HCT116 (cell line): ENCODE results near the gene IL1RAP. TPM values are rescaled to one million over a fixed set of nuclear protein-coding genes. Genes with fewer than 3 reads are reported as not detected.

ENCODE experiments used
- ATAC-seq: fragments of 200-7000 bp; cut with Tn5 transposase; 2 replicates; pipeline ENCODE4 v1.9.1; 2020; ENCODE audit warnings: mild to moderate bottlenecking, moderate library complexity
- BruUV-seq: library from RNA; stranded (reverse); fragments of 400-500 nt; replicated peaks from 2 replicates; lab custom pipeline; 2021; lab: Mats Ljungman, UMichigan
- CTCF ChIA-PET: fragments of 300-600 bp; sonication (Branson Sonifier 250); formaldehyde crosslinking; loops from one replicate; lab custom pipeline; 2021; ENCODE audit warnings: antibody characterized with exemption; lab: Charles Lee
- POLR2A ChIA-PET: fragments of 300-600, 350-600 bp; sonication (Branson Sonifier 250); formaldehyde crosslinking; loops from one replicate; lab custom pipeline; 2021; ENCODE audit warnings: antibody characterized with exemption; lab: Charles Lee
- RAD21 ChIA-PET, 2 experiments: fragments of 300-600 bp; sonication (Branson Sonifier 250); formaldehyde crosslinking; loops; one replicate each; lab custom pipeline; 2023; ENCODE audit warnings: low total read pairs in 2 of 2; ENCODE audit not compliant: uncharacterized antibody in 2 of 2, unreplicated experiment in 2 of 2, low non-redundant PET in 1 of 2; lab: Charles Lee
- DNase-seq: peaks from one replicate; pipeline ENCODE4 v3.0.0-alpha.2; 2010; ENCODE audit warnings: low read depth, low spot score
- H2AFZ ChIP-seq: fragments of 200-600 bp; shearing (Covaris generic), sonication (generic); 2 replicates; pipeline ENCODE4 v1.6.1; 2017; ENCODE audit warnings: low read depth, mixed run types, mixed read lengths, antibody characterized with exemption, low read length; ENCODE audit not compliant: poor library complexity, severe bottlenecking
- H3K27ac ChIP-seq: 2 replicates; pipeline ENCODE4 v1.5.1; 2012; ENCODE audit warnings: low read depth, low read length
- H3K27me3 ChIP-seq: fragments of 200-600 bp; sonication (generic); 2 replicates; pipeline ENCODE4 v1.6.1; 2016; ENCODE audit warnings: mixed run types, low read length, mixed read lengths; ENCODE audit not compliant: insufficient read depth
- H3K36me3 ChIP-seq, 2 experiments: fragments of 200-500 bp in 1 of 2; fragments of 200-600 bp in 1 of 2; sonication (Bioruptor generic) in 1 of 2; sonication (generic) in 1 of 2; 2 replicates each; pipeline versions ENCODE4 v1.5.1 to v1.6.1; 2014 to 2016; ENCODE audit warnings: low read length in 2 of 2, inconsistent platforms in 1 of 2, mixed read lengths in 1 of 2, mixed run types in 1 of 2; ENCODE audit not compliant: insufficient read depth in 2 of 2, control insufficient read depth in 1 of 2
- H3K4me1 ChIP-seq, 2 experiments: fragments of 200-600 bp in 1 of 2; sonication (generic) in 1 of 2; 2 replicates each; pipeline versions ENCODE4 v1.5.1 to v1.6.1; 2012 to 2017; ENCODE audit warnings: low read length in 2 of 2, inconsistent platforms in 1 of 2, mild to moderate bottlenecking in 1 of 2, mixed read lengths in 1 of 2, mixed run types in 1 of 2, moderate library complexity in 1 of 2; ENCODE audit not compliant: insufficient read depth in 2 of 2, control insufficient read depth in 1 of 2
- H3K4me2 ChIP-seq: fragments of 200-600 bp; sonication (generic); 2 replicates; pipeline ENCODE4 v1.6.1; 2017; ENCODE audit warnings: mixed run types, low read length, mixed read lengths
- H3K4me3 ChIP-seq, 2 experiments: fragments of 200-600 bp in 1 of 2; sonication (generic) in 1 of 2; replicated peaks in 1 of 2; 2 replicates each; pipeline ENCODE4 v1.5.1; 2011 to 2016; ENCODE audit warnings: low read length in 2 of 2, control low read depth in 1 of 2, low read depth in 1 of 2, mild to moderate bottlenecking in 1 of 2, mixed read lengths in 1 of 2, mixed run types in 1 of 2
- H3K79me2 ChIP-seq: fragments of 200-600 bp; sonication (generic); 2 replicates; pipeline ENCODE4 v1.6.1; 2017; ENCODE audit warnings: mild to moderate bottlenecking, mixed run types, low read length, moderate library complexity, mixed read lengths; ENCODE audit not compliant: insufficient read depth
- H3K9ac ChIP-seq: fragments of 200-600 bp; sonication (generic); 2 replicates; pipeline ENCODE4 v1.6.1; 2016; ENCODE audit warnings: low read length, mixed read lengths
- H3K9me2 ChIP-seq: fragments of 200-600 bp; sonication (generic), shearing (Covaris generic); 2 replicates; pipeline ENCODE4 v1.6.1; 2017; ENCODE audit warnings: mixed run types, mild to moderate bottlenecking, moderate library complexity; ENCODE audit not compliant: insufficient read depth
- H3K9me3 ChIP-seq, 2 experiments: fragments of 200-500 bp in 1 of 2; fragments of 200-600 bp in 1 of 2; sonication (Bioruptor generic) in 1 of 2; sonication (generic) in 1 of 2; 2 replicates each; pipeline ENCODE4 v1.6.1; 2014 to 2017; ENCODE audit warnings: low read length in 2 of 2, mixed read lengths in 2 of 2, inconsistent platforms in 1 of 2, low read depth in 1 of 2, mild to moderate bottlenecking in 1 of 2, mixed run types in 1 of 2, moderate library complexity in 1 of 2; ENCODE audit not compliant: control insufficient read depth in 1 of 2, insufficient read depth in 1 of 2
- H4K20me1 ChIP-seq: fragments of 200-600 bp; sonication (generic), shearing (Covaris generic); 2 replicates; pipeline ENCODE4 v1.6.1; 2017; ENCODE audit warnings: mixed run types, mild to moderate bottlenecking, moderate library complexity; ENCODE audit not compliant: insufficient read depth
- ATF3 ChIP-seq: IDR thresholded peaks from 2 replicates; pipeline ENCODE4 v1.6.1; 2012
- CEBPB ChIP-seq: IDR thresholded peaks from 2 replicates; pipeline ENCODE4 v1.6.1; 2012; ENCODE audit warnings: low read depth
- CTCF ChIP-seq, 3 experiments: fragments of 200-600 bp in 1 of 3; sonication (generic) in 1 of 3; IDR thresholded peaks in 2 of 3; conservative IDR thresholded peaks in 1 of 3; 2 replicates each; pipeline ENCODE4 v1.5.1; 2012 to 2017; ENCODE audit warnings: low read depth in 2 of 3, low read length in 2 of 3, antibody characterized with exemption in 1 of 3, borderline replicate concordance in 1 of 3, control low read depth in 1 of 3, mild to moderate bottlenecking in 1 of 3, mixed read lengths in 1 of 3, mixed run types in 1 of 3, moderate library complexity in 1 of 3; ENCODE audit not compliant: insufficient read depth in 1 of 3
- EGR1 ChIP-seq: IDR thresholded peaks from 2 replicates; pipeline ENCODE4 v1.6.1; 2012; ENCODE audit warnings: low read depth
- ELF1 ChIP-seq: IDR thresholded peaks from 2 replicates; pipeline ENCODE4 v1.6.1; 2012; ENCODE audit warnings: low read depth, borderline replicate concordance
- EZH2phosphoT487 ChIP-seq: fragments of 200-600 bp; IDR thresholded peaks from 2 replicates; pipeline ENCODE4 v1.6.1; 2018; ENCODE audit warnings: antibody characterized with exemption, borderline replicate concordance
- JUND ChIP-seq: IDR thresholded peaks from 2 replicates; pipeline ENCODE4 v1.6.1; 2012
- MAX ChIP-seq: IDR thresholded peaks from 2 replicates; pipeline ENCODE4 v1.6.1; 2012
- POLR2A ChIP-seq: IDR thresholded peaks from 2 replicates; pipeline ENCODE4 v1.7.0; 2011; ENCODE audit warnings: borderline replicate concordance; ENCODE audit not compliant: insufficient read depth, insufficient read length; ENCODE audit errors: extremely low read depth
- RAD21 ChIP-seq: IDR thresholded peaks from 2 replicates; pipeline ENCODE4 v1.6.1; 2012; ENCODE audit warnings: low read depth, mild to moderate bottlenecking
- REST ChIP-seq: IDR thresholded peaks from 2 replicates; pipeline ENCODE4 v1.6.1; 2012; ENCODE audit warnings: low read depth
- SIN3A ChIP-seq: IDR thresholded peaks from 2 replicates; pipeline ENCODE4 v1.6.1; 2012; ENCODE audit warnings: low read depth
- SP1 ChIP-seq: IDR thresholded peaks from 2 replicates; pipeline ENCODE4 v1.6.1; 2012; ENCODE audit warnings: low read depth
- TCF7L2 ChIP-seq: IDR thresholded peaks from 2 replicates; pipeline ENCODE4 v1.7.0; 2011; ENCODE audit warnings: borderline replicate concordance, inconsistent platforms; ENCODE audit not compliant: insufficient read depth, insufficient read length; ENCODE audit errors: extremely low read depth
- YY1 ChIP-seq: IDR thresholded peaks from 2 replicates; pipeline ENCODE4 v1.6.1; 2011; ENCODE audit warnings: low read length, low read depth, moderate library complexity, mild to moderate bottlenecking; ENCODE audit not compliant: insufficient replicate concordance; ENCODE audit errors: extremely low read depth
- ZFX ChIP-seq: fragments of 450-650 bp; IDR thresholded peaks from 2 replicates; pipeline ENCODE4 v1.6.1; 2017
- intact Hi-C: fragments of 100-400 bp; cut with micrococcal nuclease; formaldehyde crosslinking; loops from 2 replicates; pipeline ENCODE4 v1.10.0; 2022
- total RNA-seq: library from RNA; stranded (reverse); gene quantifications from one replicate; pipeline ENCODE4 v1.2.1, GENCODE V29; 2021; ENCODE audit not compliant: unreplicated experiment

The IL1RAP gene
- total RNA-seq, 1 experiment from 2014 or later = 5.8 TPM

- TF ChIP-seq CTCF (IDR thresholded peaks at IDR 0.05 in 2 of 3, conservative IDR thresholded peaks at IDR 0.05 in 1 of 3; ENCODE audit: borderline replicate concordance in 1 of 3, insufficient read depth in 1 of 3, low read depth in 2 of 3, low read length in 2 of 3) = no peak
- TF ChIP-seq JUND = no peak
- TF ChIP-seq POLR2A = no peak
- TF ChIP-seq EGR1 = no peak
- TF ChIP-seq YY1 = no peak
- no peak for TF ChIP-seq ELF1
- no peak for TF ChIP-seq SP1
Observed at GRCh38 chr3:190690246-190690645, 176.4 kb downstream of the IL1RAP start (continued).

- Histone ChIP-seq H3K36me3 (no peaks in the 10 kb centered on the region), H3K79me2 (no peaks in the 10 kb centered on the region), H4K20me1 (no peaks in the 10 kb centered on the region), H3K4me1 (no peaks in the 10 kb centered on the region), H3K9me2 (no peaks in the 10 kb centered on the region), H3K9ac (no peak overlapping the region), H2AFZ (no peak overlapping the region), H3K4me2 (no peak overlapping the region), H3K9me3 (no peaks in the 10 kb centered on the region), H3K27me3 (no peaks in the 10 kb centered on the region), H3K27ac (no peak overlapping the region), H3K4me3 (no peak overlapping the region)
- ChIA-PET RAD21 (no interaction called here), POLR2A (no interaction called here), CTCF (no interaction called here)
- no peak for ATAC-seq
- intact Hi-C loops = loop anchor here (10.0 kb wide), 1 partner anchor 467 kb away; no protein-coding TSS in a partner anchor
- no TSS peak for BruUV-seq
- DNase-seq = no peak
- no peak for TF ChIP-seq TCF7L2
- no peak for TF ChIP-seq REST
- no peak for TF ChIP-seq MAX
- TF ChIP-seq ATF3 = no peak
- no peak for TF ChIP-seq SIN3A
- no peak for TF ChIP-seq RAD21
- no peak for TF ChIP-seq EZH2phosphoT487
- TF ChIP-seq YY1 = no peak
- no peak for TF ChIP-seq ELF1
- no peak for TF ChIP-seq JUND
- no peak for TF ChIP-seq CEBPB
- no peak for TF ChIP-seq ZFX
Observed at GRCh38 chr3:190692256-190692655, 178.4 kb downstream of the IL1RAP start.
